Left ventricle myocardium superior (tissue), 1 donor: Measurements from ENCODE around the gene LRP8. TPM values are rescaled to one million over a fixed set of nuclear protein-coding genes. Genes with fewer than 3 reads are reported as not detected.

ENCODE experiments used
- ATAC-seq: fragments of 200-7000 bp; cut with Tn5 transposase; one replicate; pipeline ENCODE4 v1.9.1; 2020; ENCODE audit warnings: mild to moderate bottlenecking, moderate library complexity
- DNase-seq: peaks from one replicate; pipeline ENCODE4 v3.0.0-alpha.2; 2020
- intact Hi-C: fragments of 100-400 bp; cut with micrococcal nuclease; formaldehyde crosslinking; loops from one replicate; pipeline ENCODE4 v1.11.0; 2022
- total RNA-seq: library from RNA; stranded (reverse); fragmentation: NEBNext Ultra II Directional; extraction: Animal tissue kit (Norgen Biotek cat#: 25700); gene quantifications from one replicate; pipeline ENCODE4 v1.2.1, GENCODE V29; 2021
- donor health status: DM: no; HTN: yes; CAD: no; lungs with severe emphysema.

The LRP8 gene
- total RNA-seq, 1 donor from 2014 or later, result 1.3 TPM

DNA sequence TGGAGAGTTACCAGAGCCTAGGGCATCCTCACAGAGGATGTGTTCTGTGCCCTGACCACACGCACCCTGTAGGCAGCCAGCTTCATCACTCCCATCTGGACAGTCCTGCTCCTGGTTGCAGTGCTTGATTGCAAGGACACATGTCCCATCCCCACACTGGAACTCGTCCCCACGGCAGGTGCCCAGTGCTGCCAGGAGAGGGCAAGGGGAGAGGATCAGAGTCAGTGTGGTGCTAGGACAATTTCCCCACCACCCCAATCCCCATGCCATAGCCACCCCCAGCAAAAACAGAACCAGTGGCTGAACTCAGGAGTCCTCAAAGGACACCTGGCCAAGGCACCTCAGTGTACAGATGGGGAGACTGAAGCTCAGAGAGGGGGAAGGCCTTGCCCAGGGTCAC is 52.3 kb downstream of the LRP8 start:
- no peak for ATAC-seq
- intact Hi-C loops, result no loop called here

GRCh38 chr1:53274541-53275185 is 53.2 kb downstream of the LRP8 start:
- intact Hi-C loops, result no loop called here
- ATAC-seq (no peak), DNase-seq (no peak)

More for the DNA sequence above, 52.3 kb downstream of the LRP8 start:
- DNase-seq, result no peak

DNA sequence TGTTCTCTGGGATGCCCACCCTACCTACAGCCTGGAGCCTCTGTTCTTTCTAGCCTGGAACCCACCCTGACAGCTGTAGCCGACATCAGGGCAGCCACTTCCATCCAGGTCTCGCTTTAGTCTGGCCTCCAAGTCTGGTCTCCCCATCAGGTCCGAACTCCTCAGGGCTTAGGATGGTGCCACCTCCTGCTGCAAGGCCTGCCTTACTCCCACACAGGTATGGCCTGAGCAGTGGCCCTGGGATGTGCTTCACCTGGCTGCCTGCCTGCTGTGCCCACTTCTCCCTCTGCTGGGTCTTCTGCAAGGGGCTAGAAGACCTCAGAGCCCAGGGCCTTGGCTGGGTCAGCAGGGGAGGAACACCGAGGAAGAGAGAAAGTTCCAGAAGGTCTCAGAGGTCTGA is 53.8 kb downstream of the LRP8 start:
- ATAC-seq (no peak), DNase-seq (no peak)
- intact Hi-C loops, result no loop called here

DNA sequence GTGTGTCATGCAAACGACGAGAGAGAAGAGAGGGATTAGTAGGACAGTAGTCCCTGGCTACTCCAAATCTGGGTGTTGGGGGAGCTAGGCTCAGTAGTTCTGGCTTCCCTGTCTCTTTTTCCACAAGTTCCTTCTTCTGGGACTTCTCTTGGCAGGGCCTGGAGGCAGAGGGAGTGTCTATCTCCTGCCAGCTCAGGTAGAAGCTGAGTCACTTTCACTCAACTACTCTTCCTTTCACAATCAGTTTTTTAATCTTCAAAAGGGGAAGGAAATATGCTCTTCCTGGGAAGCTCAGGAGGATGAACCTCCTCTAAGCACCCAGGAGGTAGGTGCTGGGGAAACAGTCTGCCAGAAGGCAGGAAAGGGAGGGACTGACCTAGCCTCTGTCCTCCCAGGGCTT is 54.3 kb downstream of the LRP8 start:
- ATAC-seq, result no peak

DNA sequence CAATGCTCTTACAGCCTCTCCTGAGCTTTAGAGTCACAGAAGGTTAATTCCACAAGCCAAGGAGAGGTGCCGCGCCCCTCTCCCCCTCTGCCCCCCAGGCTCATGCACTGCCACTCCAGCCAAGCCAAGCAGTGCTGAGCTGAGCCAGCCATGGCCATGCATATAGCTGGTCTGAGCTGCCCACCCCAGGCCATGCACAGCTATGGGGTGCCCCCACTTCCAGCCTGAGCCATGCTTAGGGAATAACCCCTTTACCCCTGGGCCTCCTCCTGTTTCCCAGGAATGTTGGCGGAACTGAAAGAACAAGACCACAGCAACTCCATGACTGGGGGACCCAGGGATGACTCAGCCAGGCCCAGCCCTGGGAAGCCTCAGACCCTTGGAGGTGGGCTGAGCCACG is 55.5 kb downstream of the LRP8 start:
- DNase-seq (no peak), ATAC-seq (no peak)
- intact Hi-C loops, result no loop called here

More for the DNA sequence above, 54.3 kb downstream of the LRP8 start:
- no peak for DNase-seq
- intact Hi-C loops, result no loop called here

DNA sequence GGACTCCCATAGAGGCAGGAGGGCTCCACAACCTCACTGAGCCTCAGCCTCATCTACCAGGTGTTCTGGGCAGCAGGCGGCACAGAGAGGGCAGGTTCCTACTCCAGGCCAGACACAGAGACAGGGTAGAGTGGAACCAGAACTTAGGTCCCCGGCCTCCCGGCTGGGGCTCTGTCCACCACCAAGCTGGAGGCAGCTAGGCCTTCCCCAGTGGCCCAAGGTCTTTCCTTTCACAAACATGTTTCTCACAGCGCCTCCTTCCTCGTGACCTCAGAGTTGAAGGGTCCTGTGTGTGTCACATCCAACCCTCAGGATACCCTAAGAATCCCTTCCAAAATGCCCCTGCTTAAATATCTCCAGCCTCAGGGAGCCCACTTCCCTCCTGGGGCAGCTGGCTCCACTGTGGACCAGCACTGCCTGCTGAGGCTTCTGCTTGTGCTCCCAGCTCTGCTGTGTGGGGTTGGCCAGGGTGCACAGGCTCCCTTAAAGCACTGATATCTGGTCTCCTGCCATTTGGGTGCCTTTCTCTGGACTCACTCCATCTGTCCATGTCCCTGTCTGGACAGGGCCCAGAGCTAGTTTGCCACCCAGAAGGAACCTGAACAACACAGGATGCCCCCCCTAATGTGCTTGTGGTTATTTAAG is 56.3 kb downstream of the LRP8 start:
- intact Hi-C loops, result no loop called here
- ATAC-seq, result peak; percentile 31
- DNase-seq, result no peak

- no peak for DNase-seq
- no peak for ATAC-seq
- intact Hi-C loops, result no loop called here
Observed at GRCh38 chr1:53270873-53271272, 57.0 kb downstream of the LRP8 start.

- DNase-seq, result no peak
- intact Hi-C loops, result no loop called here
- ATAC-seq, result no peak
Observed at GRCh38 chr1:53270107-53270506, 57.8 kb downstream of the LRP8 start.

DNA sequence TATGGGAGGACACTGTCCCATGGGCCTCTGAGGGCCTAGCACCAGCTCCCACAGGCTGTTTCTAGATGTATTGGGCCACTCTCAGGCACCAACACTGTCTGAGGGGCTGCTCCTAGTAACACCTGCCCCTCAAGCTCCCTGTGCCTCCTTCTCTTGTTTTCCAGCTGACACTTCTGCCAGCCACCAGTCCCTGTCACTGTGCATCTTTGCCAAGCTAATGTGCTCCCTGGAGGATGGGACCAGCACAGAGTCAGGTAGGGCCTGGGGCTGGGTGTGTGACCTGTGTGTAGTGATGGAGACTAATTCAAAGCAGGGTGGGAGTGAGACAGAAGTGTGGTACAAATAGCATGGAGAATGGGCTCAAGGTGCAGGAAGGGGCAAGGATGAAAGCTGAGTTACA is 60.1 kb downstream of the LRP8 start:
- no peak for DNase-seq
- no peak for ATAC-seq
- intact Hi-C loops, result no loop called here

DNA sequence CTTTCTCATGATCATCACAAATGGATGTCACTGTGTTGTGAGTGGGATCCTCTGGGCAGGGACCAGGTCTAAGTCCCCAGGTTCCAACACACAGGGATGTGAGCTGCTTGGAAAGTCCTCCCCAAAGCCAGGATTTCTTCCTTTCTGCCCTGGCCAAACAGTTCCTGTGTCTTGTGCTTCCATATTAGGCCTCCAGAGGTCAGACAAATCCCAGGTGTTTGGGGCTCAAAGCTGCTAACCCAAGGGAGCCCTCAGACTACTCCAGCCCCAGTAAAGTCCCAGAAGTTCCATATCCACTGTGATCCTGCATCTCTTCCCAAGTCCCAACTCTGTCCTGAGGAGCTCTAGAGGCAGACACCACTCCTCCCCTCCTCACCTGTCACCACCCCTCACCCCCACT is 61.8 kb downstream of the LRP8 start:
- ATAC-seq (no peak), DNase-seq (no peak)
- intact Hi-C loops, result no loop called here

DNA sequence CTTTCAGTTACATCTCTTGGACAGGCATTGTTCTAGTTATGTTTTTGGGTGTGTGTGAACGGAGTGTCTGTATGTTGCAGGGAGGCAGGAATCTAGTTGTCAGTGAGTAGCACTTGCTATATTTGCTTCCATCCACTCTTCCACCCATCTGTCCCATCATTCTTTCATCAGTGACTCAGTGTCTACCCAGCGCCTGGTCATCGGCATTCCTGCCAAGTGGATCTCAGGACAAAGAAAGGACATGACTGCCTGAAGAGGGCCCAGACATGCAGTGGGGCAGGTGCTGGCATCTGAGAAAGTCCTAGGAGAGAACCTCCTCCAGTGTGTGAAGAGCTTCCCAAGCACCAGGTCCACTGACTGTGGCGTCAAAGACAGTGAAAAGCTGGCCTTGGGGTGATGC is 62.3 kb downstream of the LRP8 start:
- intact Hi-C loops, result no loop called here
- ATAC-seq (no peak), DNase-seq (no peak)

- intact Hi-C loops, result no loop called here
- DNase-seq (no peak), ATAC-seq (no peak)
Observed at GRCh38 chr1:53264048-53264447, 63.8 kb downstream of the LRP8 start.

DNA sequence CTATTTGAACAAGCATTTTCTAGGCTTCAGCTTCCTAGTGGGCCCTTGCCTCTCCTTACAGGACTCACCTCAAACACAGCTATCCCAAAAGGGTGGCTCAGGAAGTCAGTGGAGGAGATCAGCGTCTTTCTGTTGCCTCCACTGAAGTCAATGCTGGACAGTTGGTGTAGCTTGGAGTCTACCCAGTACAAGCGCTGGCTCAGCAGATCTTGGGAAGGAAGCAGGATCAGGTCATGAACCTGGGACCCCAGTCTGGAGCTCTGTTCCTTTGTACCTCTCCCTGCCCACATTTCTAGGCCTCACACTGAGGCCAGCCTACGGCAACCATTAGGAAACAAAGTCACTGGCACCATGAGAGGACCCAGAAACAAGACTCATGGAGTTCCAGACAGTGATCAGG is 65.9 kb downstream of the LRP8 start:
- ATAC-seq (no peak), DNase-seq (no peak)

GRCh38 chr1:53260631-53261247 is 67.1 kb downstream of the LRP8 start:
- intact Hi-C loops, result no loop called here
- no peak for DNase-seq
- no peak for ATAC-seq

More for the DNA sequence above, 65.9 kb downstream of the LRP8 start:
- intact Hi-C loops, result no loop called here

- ATAC-seq (no peak), DNase-seq (no peak)
- intact Hi-C loops, result no loop called here
Observed at GRCh38 chr1:53259932-53260331, 67.9 kb downstream of the LRP8 start.

- intact Hi-C loops, result no loop called here
- no peak for ATAC-seq
- no peak for DNase-seq
Observed at GRCh38 chr1:53258216-53258615, 69.7 kb downstream of the LRP8 start.

GRCh38 chr1:53257454-53258081 is 70.3 kb downstream of the LRP8 start:
- ATAC-seq (no peak), DNase-seq (no peak)
- intact Hi-C loops, result no loop called here

DNA sequence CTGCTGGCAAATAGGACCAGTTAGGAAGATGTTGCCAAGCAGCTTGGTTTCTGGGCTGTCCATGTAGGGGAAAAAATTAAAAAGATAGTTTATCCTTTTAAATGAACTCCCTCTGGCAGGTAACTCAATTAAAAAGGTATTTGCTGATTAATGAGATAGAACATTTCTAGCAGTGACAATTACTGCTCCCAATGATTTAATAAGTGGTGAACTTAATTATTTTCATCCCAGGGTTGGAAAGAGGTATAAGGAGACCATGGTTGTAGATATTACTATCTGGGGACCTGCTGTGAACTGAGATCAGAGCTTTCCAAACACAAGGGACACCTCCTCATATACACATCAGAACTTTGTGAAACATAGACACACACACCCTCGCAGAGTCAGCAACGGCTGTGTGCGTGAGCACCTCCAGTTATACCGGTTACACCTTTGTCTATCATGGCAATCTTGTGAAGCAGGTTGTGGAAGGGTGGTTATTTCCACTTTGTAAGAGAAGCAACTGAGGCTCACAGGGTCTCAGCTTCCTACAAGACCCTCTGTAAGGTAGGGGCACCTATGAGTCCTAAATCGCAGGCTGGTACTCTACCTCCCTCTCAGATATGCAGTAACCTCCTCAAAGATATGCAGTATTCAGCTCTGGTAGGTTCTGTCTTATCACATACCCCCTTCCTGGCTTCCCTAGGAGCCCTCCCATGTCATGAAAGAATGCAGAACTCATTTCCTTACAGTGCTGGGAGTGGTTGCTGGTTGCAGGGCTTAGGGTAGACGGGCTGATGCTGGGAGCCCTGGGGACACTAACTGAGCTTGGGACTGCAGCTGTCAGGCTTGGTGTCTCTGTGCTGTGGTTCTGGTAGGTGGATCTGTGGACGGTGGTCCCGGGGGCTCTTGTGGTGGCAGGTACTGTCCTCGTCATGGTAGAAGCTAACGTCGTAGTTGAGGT is 71.1 kb downstream of the LRP8 start:
- no peak for ATAC-seq
- intact Hi-C loops, result no loop called here

GRCh38 chr1:53255031-53255430 is 72.8 kb downstream of the LRP8 start:
- no peak for DNase-seq
- intact Hi-C loops, result no loop called here
- ATAC-seq, result no peak

More for the DNA sequence above, 71.1 kb downstream of the LRP8 start:
- DNase-seq, result no peak
